Inflammatory macrophage treated with lipopolysaccharide for 4 hours (primary cell): Measurements from ENCODE around the gene RPS6KB1.
"Not testable (repeated sequence)": the region's sequence is repeated elsewhere in the genome, so short reads cannot be mapped to it uniquely, and the experiment has no call there.

Source experiments
- DNase-seq: peaks from one replicate; pipeline ENCODE4 v3.0.0-alpha.2; 2020

RPS6KB1 gene

GRCh38 chr17:59892924-59893675, at the start of gene RPS6KB1, which contains the start of gene TUBD1:
TSS of gene RPS6KB1 (plus strand) at chr17:59893121. CDS start at chr17:59893185, 64 bp downstream.
TSS of gene TUBD1 (minus strand) at chr17:59892943. CDS start at chr17:59891002, 1,941 bp downstream.
- peak; percentile 20 for DNase-seq

GRCh38 chr17:59844884-59845594, 47.9 kb upstream of the RPS6KB1 start:
- peak; percentile 39 for DNase-seq

- DNase-seq, result peak; percentile 73
Measured at GRCh38 chr17:59845595-59846393, 47.1 kb upstream of the RPS6KB1 start.

- DNase-seq, result no peak
Measured at GRCh38 chr17:59846394-59847165, 46.3 kb upstream of the RPS6KB1 start.

GRCh38 chr17:59848385-59848668, 44.6 kb upstream of the RPS6KB1 start:
- DNase-seq, result no peak

GRCh38 chr17:59848778-59849177, 44.1 kb upstream of the RPS6KB1 start:
- DNase-seq, result peak; percentile 87

GRCh38 chr17:59850311-59850710, 42.6 kb upstream of the RPS6KB1 start:
- DNase-seq, result not testable (repeated sequence)

GRCh38 chr17:59851439-59852375, 41.2 kb upstream of the RPS6KB1 start:
- peak; percentile 25 for DNase-seq

- DNase-seq, result not testable (repeated sequence)
Measured at GRCh38 chr17:59852847-59853167, 40.1 kb upstream of the RPS6KB1 start.

- peak; percentile 71 for DNase-seq
Measured at GRCh38 chr17:59853168-59853918, 39.6 kb upstream of the RPS6KB1 start.

- DNase-seq, result not testable (repeated sequence)
Measured at GRCh38 chr17:59853919-59854729, 38.8 kb upstream of the RPS6KB1 start.

- no peak for DNase-seq
Measured at GRCh38 chr17:59856859-59857794, 35.8 kb upstream of the RPS6KB1 start.

GRCh38 chr17:59858167-59858816, 34.6 kb upstream of the RPS6KB1 start:
- no peak for DNase-seq

GRCh38 chr17:59858932-59859331, 34.0 kb upstream of the RPS6KB1 start:
- no peak for DNase-seq

GRCh38 chr17:59859444-59860025, 33.4 kb upstream of the RPS6KB1 start:
- peak; percentile 74 for DNase-seq

GRCh38 chr17:59863616-59864015, 29.3 kb upstream of the RPS6KB1 start:
- no peak for DNase-seq

- no peak for DNase-seq
Measured at GRCh38 chr17:59869941-59870218, 23.0 kb upstream of the RPS6KB1 start.

- no peak for DNase-seq
Measured at GRCh38 chr17:59870482-59870881, 22.4 kb upstream of the RPS6KB1 start.
